GM19372 (cell line): Measurements from ENCODE around the gene AGPS.
"Not testable (repeated sequence)": the region's sequence is repeated elsewhere in the genome, so short reads cannot be mapped to it uniquely, and the experiment has no call there.

Experiments
- ATAC-seq: cut with Tn5 transposase; IDR thresholded peaks from one replicate; pipeline ENCODE4 v1.9.1; 2021; ENCODE audit warnings: mild to moderate bottlenecking, low read depth, moderate library complexity; ENCODE audit not compliant: unreplicated experiment

The AGPS gene

DNA sequence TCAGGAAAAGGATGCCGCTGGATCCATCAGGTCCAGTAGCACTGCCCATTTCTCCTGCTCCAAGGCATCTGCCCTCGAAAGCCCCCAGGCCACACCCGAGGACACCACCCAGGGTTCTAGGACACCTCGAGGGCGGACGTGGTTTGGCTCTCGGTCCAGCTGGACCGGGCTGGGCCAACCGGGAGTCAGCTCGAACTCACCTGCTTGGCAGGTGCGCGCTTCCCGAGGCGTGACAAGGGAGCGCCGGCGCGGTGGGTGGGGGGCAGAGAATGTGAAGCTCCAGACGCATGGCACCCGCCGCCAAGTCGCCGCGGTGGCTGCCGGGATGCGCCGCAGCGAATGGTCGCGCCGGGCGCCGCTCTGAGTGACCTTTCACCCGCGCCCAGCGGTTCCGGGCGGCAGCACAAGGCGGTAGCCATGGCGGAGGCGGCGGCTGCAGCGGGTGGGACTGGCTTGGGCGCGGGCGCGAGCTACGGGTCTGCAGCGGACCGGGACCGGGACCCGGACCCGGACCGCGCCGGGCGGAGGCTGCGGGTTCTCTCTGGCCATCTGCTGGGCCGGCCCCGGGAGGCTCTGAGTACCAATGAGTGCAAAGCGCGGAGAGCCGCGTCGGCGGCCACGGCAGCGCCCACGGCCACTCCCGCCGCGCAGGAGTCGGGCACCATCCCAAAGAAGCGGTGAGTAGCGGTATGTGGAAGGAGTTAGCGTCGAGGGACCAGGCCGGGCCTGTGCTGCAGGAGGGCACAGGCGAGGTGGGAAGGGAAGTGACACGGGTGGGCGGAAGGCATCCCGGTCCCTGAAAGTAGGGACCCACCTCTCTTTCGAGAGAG is at the start of gene AGPS:
Gene AGPS (plus strand): TSS at position 401 of the 830 bp plus-strand sequence. CDS start 17 bp downstream, at position 418.
- peak; percentile 92 for ATAC-seq

DNA sequence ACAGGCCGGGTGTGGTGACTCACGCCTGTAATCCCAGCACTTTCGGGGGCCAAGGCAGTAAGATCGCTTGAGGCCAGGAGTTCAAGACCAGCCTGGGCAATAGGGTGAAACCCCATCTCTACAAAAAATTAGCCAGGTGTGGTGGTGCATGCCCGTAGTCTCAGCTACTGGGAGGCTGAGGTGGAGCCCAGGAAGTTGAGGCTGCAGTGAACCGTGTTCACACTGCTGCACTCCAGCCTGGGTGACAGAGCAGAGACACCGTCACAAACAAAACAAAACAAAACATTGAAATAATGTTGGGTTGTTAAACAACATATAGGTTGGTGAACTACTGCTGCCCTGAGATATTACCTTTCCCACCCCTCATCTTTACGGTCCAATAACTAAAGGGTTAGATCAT is 48.8 kb upstream of the AGPS start:
- no peak for ATAC-seq

DNA sequence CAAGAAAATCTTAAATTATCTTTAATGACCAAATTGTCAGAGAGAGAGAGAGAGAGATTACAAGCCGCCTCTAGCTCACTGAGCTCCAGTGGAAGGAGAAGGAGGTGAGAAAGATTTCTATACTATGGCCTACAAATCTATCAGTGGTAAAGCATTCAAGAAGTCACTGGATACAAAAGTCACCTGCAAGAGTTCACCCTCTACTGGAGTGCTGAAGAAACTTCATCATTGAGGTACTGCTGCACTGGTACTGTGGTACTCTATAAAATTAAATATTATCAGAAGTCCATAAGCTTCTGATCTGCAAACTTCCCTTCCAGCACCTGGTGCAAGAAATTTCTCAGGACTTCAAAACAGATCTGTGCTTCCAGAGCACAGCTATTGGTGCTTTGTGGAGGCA is 48.3 kb upstream of the AGPS start:
- ATAC-seq, result no peak

DNA sequence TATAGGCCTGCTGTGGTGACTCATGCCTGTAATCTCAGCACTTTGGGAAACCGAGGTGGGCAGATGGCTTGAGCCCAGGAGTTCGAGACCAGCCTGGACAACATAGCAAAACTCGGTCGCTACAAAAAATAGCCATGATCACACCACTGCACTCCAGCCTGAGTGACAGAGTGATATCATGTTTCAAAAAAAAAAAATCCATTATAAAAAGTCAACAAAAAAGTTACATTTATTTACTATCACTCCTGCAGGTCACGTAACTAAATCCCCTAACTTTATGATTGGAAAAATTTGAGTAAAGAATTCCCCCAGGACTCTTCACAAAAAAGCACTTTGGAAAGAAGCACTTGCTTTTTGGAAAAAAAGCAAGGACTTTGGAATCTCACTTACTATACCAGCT is 46.4 kb upstream of the AGPS start:
- no peak for ATAC-seq

DNA sequence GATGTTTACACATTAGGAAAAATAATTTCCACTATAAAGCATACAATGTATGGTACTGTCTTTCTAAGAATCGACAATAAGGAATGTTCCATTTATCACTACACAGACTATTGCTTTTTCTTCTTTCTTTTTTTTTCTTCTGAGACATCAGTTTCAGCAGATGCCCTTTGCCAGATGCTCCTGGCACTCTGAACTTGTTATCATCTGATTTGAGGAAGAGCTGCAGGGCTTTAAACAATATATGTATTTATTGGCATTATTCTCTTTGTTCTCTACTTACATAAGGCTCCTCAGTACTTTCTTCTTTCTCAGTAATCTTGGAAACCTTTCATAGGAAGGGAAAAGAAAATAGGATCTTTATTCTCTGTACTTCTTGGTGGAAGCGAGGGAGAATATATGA is 45.0 kb upstream of the AGPS start:
- no peak for ATAC-seq

DNA sequence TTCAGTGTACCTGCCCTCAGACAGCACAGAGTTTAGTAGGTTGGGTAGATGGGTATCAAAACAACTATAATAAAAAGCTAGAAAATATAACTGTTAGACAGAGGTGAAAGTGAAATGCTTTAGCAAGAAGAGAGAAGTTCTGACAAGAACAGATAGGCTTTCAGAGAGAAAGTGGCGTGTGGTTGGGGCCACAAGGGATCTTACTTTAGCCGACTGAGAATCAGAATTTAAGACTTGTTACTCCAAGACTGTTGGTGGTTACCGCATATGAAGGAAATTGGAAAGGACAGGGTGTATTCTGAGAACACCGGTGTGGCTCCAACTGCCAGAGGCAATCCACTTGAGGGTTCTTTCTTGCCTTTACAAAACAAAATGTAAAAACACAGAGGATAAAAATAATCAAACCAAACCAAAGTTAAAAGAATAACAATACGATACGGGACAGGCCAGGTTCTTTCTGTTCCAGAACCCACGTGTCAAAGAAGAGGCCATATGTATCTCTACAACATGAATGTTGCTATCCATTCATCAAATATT is 44.4 kb upstream of the AGPS start:
- no peak for ATAC-seq

DNA sequence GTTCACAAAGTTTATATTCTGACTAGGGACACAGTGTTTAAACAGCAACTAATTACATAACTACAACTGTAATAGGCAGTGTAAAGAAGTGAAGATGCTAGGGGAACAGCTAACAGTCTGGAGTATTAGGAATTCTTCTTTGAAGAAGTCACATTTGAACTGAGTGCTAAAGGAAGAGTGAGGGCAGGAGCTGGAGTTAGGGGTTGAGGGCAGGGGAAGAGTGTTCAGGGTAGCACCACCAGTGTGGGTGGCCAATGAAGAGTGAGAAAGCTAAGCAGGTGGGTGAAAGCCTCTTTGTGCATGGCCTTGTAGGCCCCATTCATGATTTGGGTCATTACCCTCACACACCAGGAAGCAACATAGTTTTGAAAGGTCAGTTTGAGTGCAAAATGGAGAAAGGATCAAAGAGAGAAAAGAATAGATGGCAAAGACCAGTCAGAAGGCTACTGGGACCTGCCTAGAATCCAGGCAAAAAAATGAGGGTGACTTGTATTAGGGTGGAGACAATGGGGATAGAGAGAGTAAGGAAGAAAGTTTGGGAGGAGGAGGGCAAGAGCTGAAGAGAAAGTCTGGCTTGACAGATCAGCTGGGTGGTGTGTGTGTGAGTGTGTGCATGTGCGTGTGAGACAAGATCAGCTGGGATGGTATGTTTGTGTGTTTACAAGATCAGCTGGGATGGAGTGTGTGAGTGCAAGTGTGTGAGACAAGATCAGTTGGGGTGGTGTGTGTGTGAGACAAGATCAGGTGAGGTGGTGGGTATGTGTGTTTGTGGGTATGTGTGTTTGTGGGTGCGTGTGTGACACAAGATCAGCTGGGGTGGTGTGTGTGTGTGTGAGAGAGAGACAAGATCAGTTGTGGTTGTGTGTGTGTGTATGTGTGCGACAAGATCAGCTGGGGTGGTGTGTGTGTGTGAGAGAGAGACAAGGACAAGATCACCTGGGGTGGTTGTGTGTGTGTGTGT is 43.6 kb upstream of the AGPS start:
- ATAC-seq, result no peak

DNA sequence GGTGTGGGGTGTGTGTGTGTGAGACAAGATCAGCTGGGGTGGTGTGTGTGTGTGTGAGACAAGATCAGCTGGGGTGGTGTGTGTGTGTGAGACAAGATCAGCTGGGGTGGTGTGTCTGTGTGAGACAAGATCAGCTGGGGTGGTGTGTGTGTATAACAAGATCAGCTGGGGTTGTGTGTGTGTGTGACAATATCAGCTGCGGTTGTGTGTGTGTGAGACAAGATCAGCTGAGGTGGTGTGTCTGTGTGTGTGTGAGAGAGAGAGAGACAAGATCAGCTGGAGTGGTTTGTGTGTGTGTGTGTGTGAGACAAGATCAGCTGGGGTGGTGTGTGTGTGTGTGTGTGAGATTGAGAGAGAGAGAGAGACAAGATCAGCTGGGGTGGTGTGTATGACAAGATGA is 41.9 kb upstream of the AGPS start:
- not testable (repeated sequence) for ATAC-seq

DNA sequence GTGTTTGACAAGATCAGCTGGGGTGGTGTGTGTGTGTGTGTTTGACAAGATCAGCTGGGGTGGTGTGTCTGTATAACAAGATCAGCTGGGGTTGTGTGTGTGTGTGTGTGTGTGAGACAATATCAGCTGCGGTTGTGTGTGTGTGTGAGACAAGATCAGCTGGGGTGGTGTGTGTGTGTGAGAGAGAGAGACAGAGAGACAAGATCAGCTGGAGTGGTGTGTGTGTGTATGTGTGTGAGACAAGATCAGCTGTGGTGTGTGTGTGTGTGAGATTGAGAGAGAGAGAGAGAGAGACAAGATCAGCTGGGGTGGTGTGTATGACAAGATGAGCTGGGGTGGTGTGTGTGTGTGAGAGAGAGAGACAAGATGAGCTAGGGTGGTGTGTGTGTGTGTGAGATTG is 41.5 kb upstream of the AGPS start:
- not testable (repeated sequence) for ATAC-seq

DNA sequence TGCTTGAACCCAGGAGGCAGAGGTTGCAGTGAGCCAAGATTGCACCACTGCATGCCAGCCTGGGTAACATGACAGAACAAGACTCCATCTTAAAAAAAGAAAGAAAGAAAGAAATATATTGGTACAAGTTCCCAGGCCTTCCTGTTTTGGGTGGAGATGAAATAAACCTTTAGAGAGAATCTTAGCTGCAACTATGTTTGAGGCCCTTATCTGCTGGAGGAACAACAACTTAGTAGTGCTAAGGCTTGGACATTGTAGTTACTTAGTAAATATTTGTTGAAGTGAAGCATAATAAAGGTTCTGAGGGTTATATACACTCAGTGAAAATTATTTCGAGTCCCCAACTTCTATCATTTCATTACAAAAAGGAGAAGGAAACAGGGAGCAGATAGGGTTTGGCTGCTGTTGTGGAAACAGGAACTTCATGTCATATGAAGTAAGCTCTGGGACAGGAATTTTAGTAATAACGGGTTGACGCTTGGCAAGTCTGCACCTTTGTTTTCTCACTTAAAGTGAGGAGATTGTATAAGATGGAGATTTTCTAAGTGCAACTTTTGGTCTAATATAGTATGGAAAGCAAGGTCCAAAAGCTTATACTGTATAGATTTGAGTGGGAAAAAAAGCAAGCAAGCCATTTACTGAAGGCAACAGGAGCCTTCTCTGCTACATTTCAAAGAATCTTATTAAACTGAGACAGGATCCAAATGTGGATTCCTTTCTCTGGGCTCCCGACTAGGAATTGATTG is 40.0 kb upstream of the AGPS start:
- ATAC-seq, result no peak

DNA sequence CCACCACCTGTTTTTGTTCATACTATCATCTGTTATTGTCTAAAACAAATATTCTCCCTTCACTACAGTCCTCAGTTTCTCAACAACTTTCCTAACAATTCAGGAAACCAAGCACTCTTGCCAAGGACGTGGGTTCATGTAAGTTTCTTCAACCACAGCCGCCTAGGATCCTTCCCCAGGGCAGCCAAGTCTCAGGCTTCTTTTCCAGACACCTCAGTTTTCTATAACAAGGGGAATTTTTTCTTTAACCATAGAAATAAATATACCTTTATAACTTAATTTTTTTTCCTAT is 39.4 kb upstream of the AGPS start:
- ATAC-seq, result no peak

DNA sequence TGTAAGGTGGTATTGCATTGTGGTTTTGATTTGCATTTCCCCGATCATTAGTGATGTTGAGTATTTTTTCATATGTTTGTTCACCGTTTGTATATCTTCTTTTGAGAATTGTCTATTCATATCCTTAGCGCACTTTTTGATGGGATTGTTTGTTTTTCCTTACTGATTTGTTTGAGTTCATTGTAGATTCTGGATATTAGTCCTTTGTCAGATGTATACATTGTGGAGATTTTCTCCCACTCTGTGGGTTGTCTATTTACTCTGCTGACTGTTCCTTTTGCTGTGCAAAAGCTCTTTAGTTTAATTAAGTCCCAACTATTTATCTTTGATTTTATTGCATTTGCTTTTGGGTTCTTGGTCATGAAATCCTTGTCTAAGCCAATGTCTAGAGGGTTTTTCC is 38.0 kb upstream of the AGPS start:
- ATAC-seq, result not testable (repeated sequence)

DNA sequence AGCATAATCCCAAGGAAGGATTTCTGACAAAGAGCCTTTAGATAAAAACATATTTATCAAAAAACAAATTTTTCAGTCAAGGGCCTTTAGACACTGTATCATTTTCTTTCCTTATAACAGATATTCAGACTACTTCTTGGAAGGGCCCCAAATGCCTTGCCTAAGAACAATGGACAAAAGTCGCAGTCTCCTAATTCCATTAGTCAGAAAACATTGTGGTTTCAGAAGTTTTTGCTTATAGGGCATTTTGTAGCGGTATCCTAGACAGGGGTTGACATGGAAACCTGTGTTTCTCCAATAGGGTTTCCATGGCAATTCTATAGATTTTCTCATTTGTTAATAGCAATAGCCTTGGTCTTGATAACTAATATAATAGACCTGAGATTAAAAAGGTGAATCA is 36.7 kb upstream of the AGPS start:
- no peak for ATAC-seq

DNA sequence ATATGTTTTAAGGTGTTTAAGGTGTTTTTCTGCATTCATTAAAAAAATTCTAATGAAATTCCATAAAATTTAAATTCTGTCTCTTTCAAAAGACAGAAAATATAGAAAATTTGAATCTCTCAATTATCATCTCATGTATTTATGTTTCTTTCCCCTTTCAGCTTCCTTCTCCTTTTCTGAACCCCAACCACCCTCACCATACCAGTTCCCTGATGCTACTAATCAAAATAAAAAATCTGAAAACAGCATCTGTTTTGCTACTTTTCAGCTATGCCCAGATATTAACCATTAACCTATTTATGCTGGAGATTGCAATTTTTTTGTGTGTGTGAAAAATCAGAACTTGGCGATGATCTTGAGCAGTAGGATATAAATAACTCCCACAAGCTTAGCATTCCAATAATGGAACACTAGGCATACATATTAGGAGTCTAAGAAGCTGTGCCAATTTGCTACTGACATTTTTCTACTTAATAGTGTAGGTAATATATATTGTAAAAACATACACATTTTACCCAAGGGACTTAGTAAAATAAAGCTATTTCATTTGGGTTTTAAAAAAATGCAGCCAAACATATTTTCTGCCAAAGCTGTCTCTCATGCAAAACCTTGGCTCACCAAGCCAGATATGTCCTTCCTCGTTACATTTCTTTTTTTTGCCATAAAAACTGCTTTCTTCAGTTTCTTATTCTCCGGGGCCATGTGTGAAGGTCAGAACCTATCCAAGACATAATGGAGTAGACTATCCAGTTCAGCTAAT is 32.6 kb upstream of the AGPS start:
- no peak for ATAC-seq

DNA sequence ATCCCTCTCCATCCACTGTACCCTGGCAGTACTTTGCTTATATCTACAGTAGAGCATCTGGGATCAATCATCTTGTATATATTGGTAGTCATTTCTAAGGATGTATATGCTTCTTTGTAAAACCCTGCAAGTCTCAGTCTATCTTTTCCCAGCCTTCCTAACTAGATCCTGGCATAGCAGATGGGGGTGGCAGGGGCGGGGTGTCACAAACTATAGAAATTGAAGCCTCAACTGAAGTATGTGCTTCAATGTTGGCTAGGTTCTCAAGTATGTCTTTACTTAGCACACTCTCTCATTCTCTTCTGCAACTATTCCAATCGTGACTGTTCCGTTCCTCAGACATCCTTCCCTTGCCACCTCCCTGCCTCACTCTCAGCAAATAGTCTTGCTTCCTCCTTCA is 30.1 kb upstream of the AGPS start:
- ATAC-seq, result no peak

DNA sequence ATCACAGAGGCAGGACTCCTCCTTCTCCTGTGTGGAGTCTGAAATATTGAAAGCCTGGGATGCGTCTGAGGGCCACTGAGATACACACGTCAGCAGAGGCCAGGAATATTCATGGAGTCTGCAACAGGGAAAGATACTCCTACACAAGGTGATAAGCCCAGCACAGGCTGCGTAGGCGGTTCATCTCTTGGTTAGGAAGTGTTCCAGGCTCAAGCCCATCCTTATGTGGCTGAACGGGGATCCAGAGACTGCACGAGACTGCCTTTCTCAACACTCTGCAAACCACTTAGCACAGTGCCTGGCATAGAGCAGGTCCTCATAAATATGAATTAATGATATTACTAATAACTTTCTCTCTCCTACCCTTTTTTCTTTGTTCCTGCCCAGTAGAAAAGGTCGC is 29.2 kb upstream of the AGPS start:
- no peak for ATAC-seq

DNA sequence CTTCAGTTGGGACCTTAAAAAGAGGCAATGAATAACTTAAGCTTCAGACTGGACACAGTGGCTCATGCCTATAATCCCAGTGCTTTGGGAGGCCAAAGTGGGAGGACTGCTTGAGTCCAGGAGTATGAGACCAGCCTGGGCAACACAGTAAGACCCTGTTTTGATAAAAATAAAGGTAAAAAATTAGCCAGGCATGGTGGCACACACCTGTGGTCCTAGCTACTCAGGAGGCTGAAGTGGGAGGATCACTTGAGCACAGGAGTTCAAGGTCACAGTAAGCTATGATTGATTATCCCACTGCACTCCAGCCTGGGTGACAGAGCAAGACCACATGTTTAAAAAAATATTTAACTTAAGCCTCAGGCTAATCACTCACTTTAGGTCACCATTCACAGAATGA is 26.8 kb upstream of the AGPS start:
- ATAC-seq, result not testable (repeated sequence)

DNA sequence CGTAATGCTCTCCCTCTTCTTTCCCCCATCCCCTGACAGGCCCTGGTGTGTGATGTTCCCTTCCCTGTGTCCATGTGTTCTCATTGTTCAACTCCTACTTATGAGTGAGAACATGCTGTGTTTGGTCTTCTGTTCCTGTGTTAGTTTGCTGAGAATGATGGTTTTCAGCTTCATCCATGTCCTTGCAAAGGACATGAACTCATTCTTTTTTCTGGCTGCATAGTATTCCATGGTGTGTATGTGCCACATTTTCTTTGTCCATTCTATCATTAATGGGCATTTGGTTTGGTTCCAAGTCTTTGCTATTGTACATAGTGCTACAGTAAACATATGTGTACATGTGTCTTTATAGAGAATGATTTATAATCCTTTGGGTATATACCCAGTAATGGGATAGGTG is 24.6 kb upstream of the AGPS start:
- not testable (repeated sequence) for ATAC-seq

DNA sequence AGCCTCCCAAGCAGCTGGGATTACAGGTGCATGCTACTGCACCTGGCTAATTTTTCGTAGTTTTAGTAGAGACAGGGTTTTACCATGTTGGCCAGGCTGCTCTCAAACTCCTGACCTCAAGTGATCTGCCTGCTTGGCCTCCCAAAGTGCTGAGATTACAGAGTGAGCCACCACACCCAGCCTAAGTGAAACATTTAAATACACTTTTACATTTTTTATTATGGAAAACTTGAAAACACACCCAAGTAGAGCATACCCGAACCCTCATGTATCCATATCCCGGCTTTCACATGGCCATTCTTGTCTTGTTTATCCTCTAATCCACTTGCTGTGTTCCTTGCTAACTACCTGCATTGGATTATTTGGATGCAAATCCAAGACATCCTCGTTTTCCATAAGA is 13.2 kb upstream of the AGPS start:
- ATAC-seq, result no peak

DNA sequence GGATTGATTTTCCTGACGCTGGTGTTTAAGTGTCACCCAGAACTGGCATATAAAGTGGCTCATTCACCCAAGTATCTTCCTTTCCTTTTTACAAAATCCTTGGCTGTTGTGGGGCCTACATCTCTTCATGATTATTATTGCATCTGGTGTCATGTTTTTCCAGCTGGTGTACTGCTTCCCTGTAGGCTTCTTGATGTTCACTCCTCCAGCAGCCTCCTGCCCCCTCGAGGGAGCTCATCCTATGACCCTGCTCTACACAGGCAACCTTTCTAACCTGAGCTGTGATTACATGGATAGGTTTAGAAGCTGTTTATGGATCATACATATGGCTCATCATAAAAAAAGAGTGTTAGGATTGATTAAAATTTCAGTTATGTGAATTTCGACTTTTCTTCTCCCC is 12.4 kb upstream of the AGPS start:
- ATAC-seq, result no peak
